K562 (cell line): ENCODE data around the gene C10orf105. TPM values are rescaled to one million over a fixed set of nuclear protein-coding genes. Genes with fewer than 3 reads are reported as not detected.

Experiments
- ATF1 ChIP-seq, 2 experiments: fragments of 450-650 bp in 1 of 2; IDR thresholded peaks; 2 replicates each; pipeline ENCODE4 v1.6.1; 2016; ENCODE audit warnings: missing compliant biosample characterization in 1 of 2, missing genetic modification characterization in 1 of 2
- ESRRA ChIP-seq: fragments of 450-650 bp; IDR thresholded peaks from 2 replicates; pipeline ENCODE4 v1.6.1; 2014; ENCODE audit warnings: low read depth, mild to moderate bottlenecking, moderate library complexity, borderline replicate concordance
- FIP1L1 ChIP-seq: fragments of 200-400 bp; formaldehyde crosslinking; IDR thresholded peaks from 2 replicates; pipeline ENCODE4 v1.6.1; 2018; ENCODE audit warnings: mild to moderate bottlenecking, low read depth, low read length; ENCODE audit not compliant: poor library complexity, severe bottlenecking
- HDGF ChIP-seq: fragments of 450-650 bp; IDR thresholded peaks from 2 replicates; pipeline ENCODE4 v1.6.1; 2016
- NFXL1 ChIP-seq: fragments of 450-650 bp; formaldehyde crosslinking; IDR thresholded peaks from 2 replicates; pipeline ENCODE4 v1.4.0; 2021; ENCODE audit warnings: mild to moderate bottlenecking
- STAT6 ChIP-seq: sonication (generic); formaldehyde crosslinking; IDR thresholded peaks from 2 replicates; pipeline ENCODE4 v1.8.1; 2023; ENCODE audit warnings: mild to moderate bottlenecking, missing genetic modification reagents
- TAF9B ChIP-seq: fragments of 450-650 bp; IDR thresholded peaks from 2 replicates; pipeline ENCODE4 v1.6.1; 2018; ENCODE audit warnings: mild to moderate bottlenecking; ENCODE audit not compliant: partially characterized antibody
- ZKSCAN1 ChIP-seq: fragments of 150-350 bp; IDR thresholded peaks from 2 replicates; pipeline ENCODE4 v1.6.1; 2016; ENCODE audit warnings: low read depth, low read length
- ZNF143 ChIP-seq: sonication (generic); formaldehyde crosslinking; IDR thresholded peaks from 2 replicates; pipeline ENCODE4 v1.9.0; 2022; ENCODE audit warnings: mild to moderate bottlenecking, missing genetic modification reagents
- ZNF146 ChIP-seq: IDR thresholded peaks from one replicate; pipeline ENCODE4 v1.6.1; 2018; ENCODE audit warnings: missing compliant biosample characterization; ENCODE audit not compliant: unreplicated experiment
- ZNF696 ChIP-seq: fragments of 250-450 bp; sonication (Bioruptor Pico); conservative IDR thresholded peaks from 2 replicates; pipeline ENCODE4 v1.4.0; 2020; ENCODE audit warnings: mild to moderate bottlenecking, moderate library complexity
- ZNF75A ChIP-seq: fragments of 450-650 bp; formaldehyde crosslinking; IDR thresholded peaks from 2 replicates; pipeline ENCODE4 v1.4.0; 2020; ENCODE audit warnings: mild to moderate bottlenecking
- ZNF77 ChIP-seq: fragments of 250-450 bp; sonication (Bioruptor Pico); IDR thresholded peaks from 2 replicates; pipeline ENCODE4 v1.5.0; 2020
- polyA plus RNA-seq, 8 experiments: library from polyadenylated mRNA; depleted of rRNA in 4 of 8; stranded (reverse) in 5 of 8; unstranded in 3 of 8; fragments of >200 nt; fragmentation: Nextera tagmentation in 2 of 8; fragmentation: Illumina TruSeq in 1 of 8; extraction: Ambion mirVana in 2 of 8; extraction: Trizol in 1 of 8; gene quantifications; 2 replicates each; pipeline versions ENCODE4 v1.2.1 to v1.2.3, GENCODE V29; 2011 to 2014; ENCODE audit warnings: inconsistent platforms in 1 of 8, missing spikeins in 1 of 8
- total RNA-seq, 7 experiments: library from RNA; depleted of rRNA in 6 of 7; stranded (reverse); fragments of >200 nt in 6 of 7; fragmentation: Illumina TruSeq in 2 of 7; extraction: Trizol in 2 of 7; gene quantifications; 2 replicates each; pipeline versions ENCODE4 v1.2.1 to v1.2.3, GENCODE V29; 2011 to 2021; ENCODE audit warnings: low replicate concordance in 1 of 7
- TF ChIP-seq, protein P1 (sequence below): fragments of 200-800 bp; sonication (Bioruptor generic); IDR thresholded peaks from 2 replicates; pipeline ENCODE4 v1.6.1; 2017; ENCODE audit warnings: missing genetic modification characterization, missing compliant biosample characterization
- TF ChIP-seq, protein P2 (sequence below): fragments of 450-650 bp; IDR thresholded peaks from 2 replicates; pipeline ENCODE4 v1.7.1; 2018; ENCODE audit warnings: mild to moderate bottlenecking, low read depth; ENCODE audit not compliant: partially characterized antibody
- TF ChIP-seq, protein P3 (sequence below): fragments of 450-650 bp; formaldehyde crosslinking; IDR thresholded peaks from 2 replicates; pipeline ENCODE4 v1.4.0; 2020; ENCODE audit warnings: mild to moderate bottlenecking

Gene C10orf105
- total and polyA plus RNA-seq, 9 of the 15 experiments (the other 6 are each of a cell fraction or from before 2014, with no cell fraction given) = 0.03 to 0.25 (median 0.04) TPM; not detected in 3

- TF ChIP-seq ESRRA (peak; percentile 84), ZKSCAN1 (peak; percentile 66; the same call in 1 of the 2 replicates), TAF9B (no peak), ZNF143 (no peak), ZNF146 (no peak), ATF1 (CRISPR knock-in tag; IDR thresholded peaks at IDR 0.05) (no peak), ATF1 (tag; IDR thresholded peaks at IDR 0.05) (peak; percentile 65), ZNF75A (CRISPR knock-in tag) (no peak), ZNF77 (no peak), HDGF (peak; percentile 92), STAT6 (CRISPR knock-in tag) (no peak), NFXL1 (CRISPR knock-in tag) (no peak; the same call in 1 of the 2 replicates), FIP1L1 (no peak), ZNF696 (CRISPR knock-in tag) (no peak)
- TF ChIP-seq, protein P1, sequence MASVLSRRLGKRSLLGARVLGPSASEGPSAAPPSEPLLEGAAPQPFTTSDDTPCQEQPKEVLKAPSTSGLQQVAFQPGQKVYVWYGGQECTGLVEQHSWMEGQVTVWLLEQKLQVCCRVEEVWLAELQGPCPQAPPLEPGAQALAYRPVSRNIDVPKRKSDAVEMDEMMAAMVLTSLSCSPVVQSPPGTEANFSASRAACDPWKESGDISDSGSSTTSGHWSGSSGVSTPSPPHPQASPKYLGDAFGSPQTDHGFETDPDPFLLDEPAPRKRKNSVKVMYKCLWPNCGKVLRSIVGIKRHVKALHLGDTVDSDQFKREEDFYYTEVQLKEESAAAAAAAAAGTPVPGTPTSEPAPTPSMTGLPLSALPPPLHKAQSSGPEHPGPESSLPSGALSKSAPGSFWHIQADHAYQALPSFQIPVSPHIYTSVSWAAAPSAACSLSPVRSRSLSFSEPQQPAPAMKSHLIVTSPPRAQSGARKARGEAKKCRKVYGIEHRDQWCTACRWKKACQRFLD (CRISPR knock-in tag) = peak; percentile 90
- TF ChIP-seq, protein P2, sequence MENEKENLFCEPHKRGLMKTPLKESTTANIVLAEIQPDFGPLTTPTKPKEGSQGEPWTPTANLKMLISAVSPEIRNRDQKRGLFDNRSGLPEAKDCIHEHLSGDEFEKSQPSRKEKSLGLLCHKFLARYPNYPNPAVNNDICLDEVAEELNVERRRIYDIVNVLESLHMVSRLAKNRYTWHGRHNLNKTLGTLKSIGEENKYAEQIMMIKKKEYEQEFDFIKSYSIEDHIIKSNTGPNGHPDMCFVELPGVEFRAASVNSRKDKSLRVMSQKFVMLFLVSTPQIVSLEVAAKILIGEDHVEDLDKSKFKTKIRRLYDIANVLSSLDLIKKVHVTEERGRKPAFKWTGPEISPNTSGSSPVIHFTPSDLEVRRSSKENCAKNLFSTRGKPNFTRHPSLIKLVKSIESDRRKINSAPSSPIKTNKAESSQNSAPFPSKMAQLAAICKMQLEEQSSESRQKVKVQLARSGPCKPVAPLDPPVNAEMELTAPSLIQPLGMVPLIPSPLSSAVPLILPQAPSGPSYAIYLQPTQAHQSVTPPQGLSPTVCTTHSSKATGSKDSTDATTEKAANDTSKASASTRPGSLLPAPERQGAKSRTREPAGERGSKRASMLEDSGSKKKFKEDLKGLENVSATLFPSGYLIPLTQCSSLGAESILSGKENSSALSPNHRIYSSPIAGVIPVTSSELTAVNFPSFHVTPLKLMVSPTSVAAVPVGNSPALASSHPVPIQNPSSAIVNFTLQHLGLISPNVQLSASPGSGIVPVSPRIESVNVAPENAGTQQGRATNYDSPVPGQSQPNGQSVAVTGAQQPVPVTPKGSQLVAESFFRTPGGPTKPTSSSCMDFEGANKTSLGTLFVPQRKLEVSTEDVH = no peak
- TF ChIP-seq, protein P3, sequence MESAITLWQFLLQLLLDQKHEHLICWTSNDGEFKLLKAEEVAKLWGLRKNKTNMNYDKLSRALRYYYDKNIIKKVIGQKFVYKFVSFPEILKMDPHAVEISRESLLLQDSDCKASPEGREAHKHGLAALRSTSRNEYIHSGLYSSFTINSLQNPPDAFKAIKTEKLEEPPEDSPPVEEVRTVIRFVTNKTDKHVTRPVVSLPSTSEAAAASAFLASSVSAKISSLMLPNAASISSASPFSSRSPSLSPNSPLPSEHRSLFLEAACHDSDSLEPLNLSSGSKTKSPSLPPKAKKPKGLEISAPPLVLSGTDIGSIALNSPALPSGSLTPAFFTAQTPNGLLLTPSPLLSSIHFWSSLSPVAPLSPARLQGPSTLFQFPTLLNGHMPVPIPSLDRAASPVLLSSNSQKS (CRISPR knock-in tag) = no peak
Measured at GRCh38 chr10:71746344-71747037, 26.9 kb upstream of the C10orf105 start (continued).
